Parathyroid adenoma (tissue), 2 donors: ENCODE measurements around the gene APPBP2.
"Not testable (repeated sequence)": the region's sequence is repeated elsewhere in the genome, so short reads cannot be mapped to it uniquely, and the experiment has no call there.

Experiments used
- H2AFZ ChIP-seq: fragments of 300-600 bp; sonication (generic); one replicate; pipeline ENCODE4 v1.7.0; 2017; ENCODE audit warnings: antibody characterized with exemption, mild to moderate bottlenecking
- H3K27ac ChIP-seq: fragments of 300-600 bp; sonication (generic); one replicate; pipeline ENCODE4 v1.7.0; 2017
- H3K27me3 ChIP-seq: fragments of 300-600 bp; sonication (generic); one replicate; pipeline ENCODE4 v1.7.0; 2017; ENCODE audit warnings: low read length; ENCODE audit not compliant: control insufficient read depth, insufficient read depth
- H3K36me3 ChIP-seq: fragments of 300-600 bp; sonication (generic); one replicate; pipeline ENCODE4 v1.7.0; 2017; ENCODE audit warnings: low read length; ENCODE audit not compliant: control insufficient read depth, insufficient read depth
- H3K4me1 ChIP-seq: fragments of 300-600 bp; sonication (generic); one replicate; pipeline ENCODE4 v1.7.0; 2017; ENCODE audit warnings: control low read depth
- H3K4me2 ChIP-seq: fragments of 300-600 bp; sonication (generic); one replicate; pipeline ENCODE4 v1.7.0; 2017; ENCODE audit warnings: low read length
- H3K4me3 ChIP-seq: fragments of 300-600 bp; sonication (generic); one replicate; pipeline ENCODE4 v1.7.0; 2017; ENCODE audit warnings: low read depth, low read length
- H3K79me2 ChIP-seq: fragments of 300-600 bp; sonication (generic); one replicate; pipeline ENCODE4 v1.7.0; 2017; ENCODE audit warnings: control low read depth
- H3K9ac ChIP-seq: fragments of 300-600 bp; sonication (generic); one replicate; pipeline ENCODE4 v1.7.0; 2017; ENCODE audit warnings: mild to moderate bottlenecking
- H3K9me3 ChIP-seq: fragments of 300-600 bp; sonication (generic); one replicate; pipeline ENCODE4 v1.7.0; 2017; ENCODE audit warnings: low read length; ENCODE audit not compliant: control insufficient read depth
- CTCF ChIP-seq: fragments of 300-600 bp; sonication (generic); IDR thresholded peaks from one replicate; pipeline ENCODE4 v1.7.0; 2017; ENCODE audit warnings: antibody characterized with exemption, mild to moderate bottlenecking
- donor health status: primary hyperparathyroidism.

APPBP2 gene

DNA sequence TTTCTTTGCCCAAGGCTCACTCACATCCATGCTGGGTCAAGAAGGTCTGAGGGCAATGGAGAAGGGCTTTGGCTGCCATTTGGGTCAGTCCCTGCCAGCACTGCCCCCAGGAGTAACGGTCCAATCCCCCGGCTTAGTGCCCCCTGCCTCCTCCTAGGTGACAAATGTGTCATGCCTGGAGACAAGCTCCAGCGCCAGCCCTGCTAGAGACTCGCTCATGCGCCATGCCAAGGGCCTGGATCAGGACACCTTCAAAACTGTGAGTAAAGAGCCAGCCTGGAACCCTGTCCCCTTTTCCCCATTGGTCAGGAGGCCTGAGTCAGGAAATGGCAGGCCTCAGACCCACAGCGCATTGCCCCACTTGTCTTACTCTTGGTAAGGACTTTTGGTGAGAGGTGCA, 100.4 kb downstream of the APPBP2 start:
- no peak overlapping the region for H3K4me3 ChIP-seq
- H3K27me3 ChIP-seq = no peaks in the 10 kb centered on the region
- H3K36me3 ChIP-seq = no peaks in the 10 kb centered on the region
- no peak overlapping the region for H3K27ac ChIP-seq
- H3K4me1 ChIP-seq = no peaks in the 10 kb centered on the region
- no peaks in the 10 kb centered on the region for H3K79me2 ChIP-seq
- no peak overlapping the region for H3K4me2 ChIP-seq
- H3K9me3 ChIP-seq = no peaks in the 10 kb centered on the region
- no peak overlapping the region for H3K9ac ChIP-seq
- H2AFZ ChIP-seq = no peak overlapping the region
- TF ChIP-seq CTCF = no peak

GRCh38 chr17:60423865-60424264, 102.2 kb downstream of the APPBP2 start:
- no peak for TF ChIP-seq CTCF

GRCh38 chr17:60422162-60422665, 103.8 kb downstream of the APPBP2 start, which contains the start of gene CHCT1:
TSS of gene CHCT1 (plus strand) at chr17:60422489. CDS start at chr17:60422593, 104 bp downstream.
- peak within 1 kb of the TSS; percentile 72 for H3K4me2 ChIP-seq
- H3K4me1 ChIP-seq = no peaks in the 10 kb centered on the region
- TF ChIP-seq CTCF = no peak
- no peaks in the 10 kb centered on the region for H3K27me3 ChIP-seq
- H3K27ac ChIP-seq = no peak within 1 kb of the TSS
- no peak within 1 kb of the TSS for H3K9ac ChIP-seq
- H3K4me3 ChIP-seq = no peak within 1 kb of the TSS
- no peaks in the 10 kb centered on the region for H3K79me2 ChIP-seq
- peak within 1 kb of the TSS; percentile 85 for H2AFZ ChIP-seq
- H3K9me3 ChIP-seq = no peaks in the 10 kb centered on the region
- no peaks in the 10 kb centered on the region for H3K36me3 ChIP-seq

More at GRCh38 chr17:60423865-60424264, 102.2 kb downstream of the APPBP2 start:
- Histone ChIP-seq H3K79me2 (no peaks in the 10 kb centered on the region), H3K4me2 (no peak overlapping the region), H3K4me1 (no peaks in the 10 kb centered on the region), H3K27ac (no peak overlapping the region), H3K4me3 (no peak overlapping the region), H3K9me3 (no peaks in the 10 kb centered on the region), H3K27me3 (no peaks in the 10 kb centered on the region), H2AFZ (no peak overlapping the region), H3K36me3 (no peaks in the 10 kb centered on the region), H3K9ac (no peak overlapping the region)

DNA sequence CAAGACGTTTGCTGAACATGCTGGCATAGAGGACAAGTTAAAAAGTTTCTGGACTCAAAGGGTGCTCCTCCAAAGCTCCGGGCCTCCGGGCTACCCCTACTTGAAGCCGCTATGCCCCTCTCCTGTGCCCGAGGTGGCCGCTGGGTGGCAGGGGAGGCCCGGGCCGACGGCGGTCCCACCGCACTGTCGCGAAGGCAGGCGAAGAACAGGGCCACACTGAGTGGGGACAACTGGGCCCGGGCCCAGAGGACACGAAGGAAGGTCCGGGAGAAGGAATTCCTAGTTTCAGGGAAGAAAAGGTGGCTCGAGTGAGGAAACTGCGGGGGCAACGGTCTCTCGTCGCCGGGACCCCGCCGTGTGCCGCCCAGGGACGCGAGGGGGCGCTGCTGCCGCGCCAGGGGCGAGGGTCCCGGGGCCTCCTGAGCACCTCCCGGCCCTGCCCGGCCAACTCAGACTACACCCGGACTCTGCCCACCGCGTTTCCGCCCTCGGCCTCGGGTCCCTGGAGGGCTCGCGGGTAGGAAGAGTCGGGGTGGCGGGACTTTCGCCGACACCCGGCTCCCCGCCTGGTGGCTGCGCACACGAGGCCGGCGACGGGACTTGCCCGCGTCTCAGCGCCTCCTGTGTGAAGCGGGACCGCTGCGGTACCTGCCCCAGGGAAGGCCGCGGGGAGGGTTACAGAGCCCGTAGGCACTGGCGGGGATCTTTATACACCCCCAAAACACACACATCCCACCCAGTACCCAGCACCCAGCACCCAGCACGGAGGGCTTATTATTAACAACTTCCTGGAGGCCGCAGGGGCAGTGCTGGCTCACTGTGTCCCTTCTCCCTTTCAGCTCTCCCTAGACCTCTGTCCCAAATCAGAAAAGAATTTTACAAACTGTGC, 104.5 kb downstream of the APPBP2 start:
- H3K36me3 ChIP-seq = no peaks in the 10 kb centered on the region
- H3K27me3 ChIP-seq = no peaks in the 10 kb centered on the region
- H3K4me3 ChIP-seq = no peak overlapping the region
- peak; percentile 81 for TF ChIP-seq CTCF
- H3K4me1 ChIP-seq = no peaks in the 10 kb centered on the region
- H3K27ac ChIP-seq = no peak overlapping the region
- H3K9ac ChIP-seq = no peak overlapping the region
- peak overlapping the region; percentile 72 for H3K4me2 ChIP-seq
- H2AFZ ChIP-seq = peak overlapping the region; percentile 85
- no peaks in the 10 kb centered on the region for H3K79me2 ChIP-seq
- H3K9me3 ChIP-seq = no peaks in the 10 kb centered on the region

GRCh38 chr17:60419875-60420274, 106.2 kb downstream of the APPBP2 start:
- not testable (repeated sequence) for H3K4me2 ChIP-seq, H3K4me3 ChIP-seq, H3K4me1 ChIP-seq, H3K27me3 ChIP-seq, H2AFZ ChIP-seq, H3K27ac ChIP-seq, H3K9me3 ChIP-seq, H3K9ac ChIP-seq, H3K79me2 ChIP-seq, H3K36me3 ChIP-seq

- H3K4me3 ChIP-seq, H3K27ac ChIP-seq, H3K9me3 ChIP-seq, H3K9ac ChIP-seq, H3K4me1 ChIP-seq, H3K79me2 ChIP-seq, H3K27me3 ChIP-seq, H3K36me3 ChIP-seq, H3K4me2 ChIP-seq, H2AFZ ChIP-seq: not testable (repeated sequence)
Observed at GRCh38 chr17:60419003-60419402, 107.0 kb downstream of the APPBP2 start.
